ENCODE measurements around the gene ANXA11. TPM values are rescaled to one million over a fixed set of nuclear protein-coding genes. Genes with fewer than 3 reads are reported as not detected.
"Not testable (repeated sequence)": the region's sequence is repeated elsewhere in the genome, so short reads cannot be mapped to it uniquely, and the experiment has no call there.

Gene ANXA11
- total RNA-seq, 1 donor from 2014 or later: 122 TPM

DNA sequence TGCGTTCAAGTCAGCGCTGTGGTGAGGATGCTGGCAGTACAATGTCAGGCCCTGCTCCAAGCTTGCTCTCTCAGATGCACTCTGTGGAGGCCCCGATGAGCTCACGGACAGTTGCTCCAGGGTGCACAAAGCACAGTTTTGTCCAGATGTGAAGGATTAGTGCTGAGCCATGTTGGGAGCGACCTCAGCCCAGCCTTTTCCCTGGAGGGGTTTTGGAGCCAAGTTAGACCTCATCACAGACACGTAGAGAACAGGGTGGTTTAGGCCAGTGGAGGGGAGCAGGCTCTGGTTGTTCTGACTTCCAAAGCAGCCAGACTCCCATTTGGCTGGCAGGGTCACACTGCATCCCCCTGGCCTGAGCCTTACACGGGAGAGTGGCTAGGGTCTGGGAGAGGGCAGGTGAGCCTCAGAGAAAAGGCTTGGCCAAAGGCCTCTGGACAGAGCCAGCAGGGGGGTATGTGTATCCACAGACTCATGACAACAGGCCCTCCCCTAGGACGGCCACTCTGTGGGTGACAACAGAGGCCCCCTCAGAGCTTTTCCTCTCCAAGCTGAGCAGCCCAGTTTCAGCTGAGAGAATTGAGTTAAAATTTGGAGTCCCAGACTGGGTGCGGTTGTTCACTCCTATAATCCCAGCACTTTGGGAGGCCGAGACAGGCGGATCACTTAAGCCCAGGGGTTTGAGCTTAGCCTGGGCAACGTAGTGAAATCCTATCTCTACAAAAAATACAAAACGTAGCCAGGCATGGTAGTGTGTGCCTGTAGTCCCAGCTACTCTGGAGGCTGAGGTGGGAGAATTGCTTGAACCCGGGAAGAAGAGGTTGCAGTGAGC is 68.1 kb downstream of the ANXA11 start:
- Mint-ChIP-seq H3K27me3 (peaks cover 23% of the 10 kb centered on the region), H3K36me3 (no peaks in the 10 kb centered on the region), H3K27ac (no peak overlapping the region), H3K4me1 (ENCODE audit: unreplicated experiment) (peaks cover 12% of the 10 kb centered on the region), H3K4me3 (no peak overlapping the region), H3K9me3 (no peaks in the 10 kb centered on the region)
- TF ChIP-seq CTCF (conservative IDR thresholded peaks at IDR 0.05): no peak
- no peak for DNase-seq (ENCODE audit: extremely low spot score, unreplicated experiment)

DNA sequence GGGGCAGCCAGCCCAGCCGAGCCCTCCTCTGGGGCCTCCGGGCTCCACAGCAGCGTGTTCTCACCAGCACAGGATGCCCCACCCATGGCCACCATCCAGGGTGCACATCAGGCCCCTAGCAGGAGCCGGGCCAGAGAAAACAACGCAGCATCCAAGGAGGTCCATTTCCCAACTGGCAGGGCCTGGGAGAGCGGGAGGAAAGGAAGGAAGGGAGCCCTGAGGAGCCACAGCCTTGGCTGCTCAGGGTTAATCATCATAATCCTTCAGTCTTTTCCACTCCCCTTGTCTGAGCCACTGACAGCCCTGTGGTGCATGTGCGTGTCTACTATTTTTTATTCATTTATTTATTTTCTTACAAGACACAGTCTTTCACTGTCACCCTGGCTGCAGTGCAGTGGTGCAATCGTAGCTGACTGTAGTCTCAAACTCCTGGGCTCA is 69.2 kb downstream of the ANXA11 start:
- peaks cover 30% of the 10 kb centered on the region for H3K27me3 Mint-ChIP-seq
- peaks cover 12% of the 10 kb centered on the region for H3K4me1 Mint-ChIP-seq (ENCODE audit: unreplicated experiment)
- TF ChIP-seq CTCF (conservative IDR thresholded peaks at IDR 0.05): no peak
- no peaks in the 10 kb centered on the region for H3K36me3 Mint-ChIP-seq
- no peaks in the 10 kb centered on the region for H3K9me3 Mint-ChIP-seq
- no peak for DNase-seq (ENCODE audit: extremely low spot score, unreplicated experiment)
- no peak overlapping the region for H3K27ac Mint-ChIP-seq
- H3K4me3 Mint-ChIP-seq: no peak overlapping the region

GRCh38 chr10:80133687-80134086 is 71.7 kb downstream of the ANXA11 start:
- not testable (repeated sequence) for H3K9me3 Mint-ChIP-seq; DNase-seq (ENCODE audit: extremely low spot score, unreplicated experiment); H3K27ac Mint-ChIP-seq; H3K36me3 Mint-ChIP-seq
- Mint-ChIP-seq H3K27me3 (peaks cover 29% of the 10 kb centered on the region), H3K4me1 (ENCODE audit: unreplicated experiment) (peaks cover 12% of the 10 kb centered on the region), H3K4me3 (peak overlapping the region; percentile 84)

GRCh38 chr10:80133206-80133605 is 72.1 kb downstream of the ANXA11 start:
- Mint-ChIP-seq H3K4me3 (peak overlapping the region; percentile 84), H3K4me1 (ENCODE audit: unreplicated experiment) (peaks cover 11% of the 10 kb centered on the region), H3K27ac (no peak overlapping the region), H3K36me3 (no peaks in the 10 kb centered on the region), H3K27me3 (peaks cover 29% of the 10 kb centered on the region), H3K9me3 (no peaks in the 10 kb centered on the region)
- no peak for DNase-seq (ENCODE audit: extremely low spot score, unreplicated experiment)
- no peak for TF ChIP-seq CTCF (conservative IDR thresholded peaks at IDR 0.05)

- peak within 1 kb of the TSS; percentile 84 for H3K4me3 Mint-ChIP-seq
- H3K4me1 Mint-ChIP-seq (ENCODE audit: unreplicated experiment): peaks cover 7% of the 10 kb centered on the region
- peaks cover 29% of the 10 kb centered on the region for H3K27me3 Mint-ChIP-seq
- TF ChIP-seq CTCF (conservative IDR thresholded peaks at IDR 0.05): no peak
- no peak for DNase-seq (ENCODE audit: extremely low spot score, unreplicated experiment)
- H3K27ac Mint-ChIP-seq: no peak within 1 kb of the TSS
- H3K9me3 Mint-ChIP-seq: no peaks in the 10 kb centered on the region
- no peaks in the 10 kb centered on the region for H3K36me3 Mint-ChIP-seq
Measured at GRCh38 chr10:80132299-80133139, 72.8 kb downstream of the ANXA11 start, which contains the start of gene PLAC9. Gene PLAC9 (plus strand): TSS chr10:80132730. CDS start chr10:80132763, 33 bp downstream.

- TF ChIP-seq CTCF (conservative IDR thresholded peaks at IDR 0.05): no peak
- H3K27ac Mint-ChIP-seq: no peak overlapping the region
- no peaks in the 10 kb centered on the region for H3K9me3 Mint-ChIP-seq
- no peaks in the 10 kb centered on the region for H3K36me3 Mint-ChIP-seq
- H3K4me1 Mint-ChIP-seq (ENCODE audit: unreplicated experiment): peaks cover 7% of the 10 kb centered on the region
- H3K27me3 Mint-ChIP-seq: peaks cover 29% of the 10 kb centered on the region
- no peak for DNase-seq (ENCODE audit: extremely low spot score, unreplicated experiment)
- H3K4me3 Mint-ChIP-seq: peak overlapping the region; percentile 63
Measured at GRCh38 chr10:80131499-80131901, 73.8 kb downstream of the ANXA11 start.
